CD4-positive, alpha-beta T cell treated with Interleukin-4 for 4 hours (primary cell): Measurements from ENCODE around the gene RGS7.
"Not testable (repeated sequence)": the region's sequence is repeated elsewhere in the genome, so short reads cannot be mapped to it uniquely, and the experiment has no call there.

Experiments
- DNase-seq: peaks from one replicate; pipeline ENCODE4 v3.0.0-alpha.2; 2020

Gene RGS7

DNA sequence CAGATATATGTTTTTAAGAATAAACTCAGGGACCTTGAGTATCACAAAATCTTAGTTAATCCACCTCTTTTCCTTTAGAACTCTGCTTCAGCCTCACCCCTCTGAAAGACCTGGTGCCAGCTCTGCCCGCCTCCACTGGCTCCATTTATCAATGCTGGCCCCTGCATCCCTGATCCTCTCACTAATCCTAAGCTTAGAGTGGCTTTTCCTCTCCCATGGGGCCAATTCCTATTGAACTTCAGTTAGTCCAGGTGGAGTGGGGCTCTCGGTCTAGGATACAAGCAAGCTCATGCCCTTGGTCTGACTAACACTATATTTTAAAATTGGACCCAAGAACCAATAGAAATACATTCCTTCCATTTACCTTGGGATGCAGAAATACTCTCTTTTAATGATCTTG lies 87.0 kb downstream of the RGS7 start:
- DNase-seq, result no peak

DNA sequence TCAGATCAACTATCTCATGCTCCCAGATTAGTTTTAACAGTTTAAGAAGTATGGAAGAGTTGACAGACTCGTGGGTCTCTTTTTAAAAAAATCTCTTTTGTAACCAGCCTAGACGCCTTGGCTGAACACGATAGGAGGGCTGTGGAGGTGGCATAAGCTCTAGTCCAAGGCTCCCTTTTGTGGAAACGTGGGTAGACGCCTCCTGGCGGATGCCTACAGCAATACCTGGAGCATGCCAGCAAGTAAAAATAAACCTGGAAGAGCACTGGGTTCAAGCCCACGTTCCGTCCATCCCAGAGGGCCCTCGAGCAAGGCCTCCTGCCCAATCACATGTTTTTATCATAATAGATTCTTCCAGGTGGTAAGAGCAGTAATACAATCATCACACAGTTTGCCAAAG lies 87.9 kb downstream of the RGS7 start:
- DNase-seq, result no peak

DNA sequence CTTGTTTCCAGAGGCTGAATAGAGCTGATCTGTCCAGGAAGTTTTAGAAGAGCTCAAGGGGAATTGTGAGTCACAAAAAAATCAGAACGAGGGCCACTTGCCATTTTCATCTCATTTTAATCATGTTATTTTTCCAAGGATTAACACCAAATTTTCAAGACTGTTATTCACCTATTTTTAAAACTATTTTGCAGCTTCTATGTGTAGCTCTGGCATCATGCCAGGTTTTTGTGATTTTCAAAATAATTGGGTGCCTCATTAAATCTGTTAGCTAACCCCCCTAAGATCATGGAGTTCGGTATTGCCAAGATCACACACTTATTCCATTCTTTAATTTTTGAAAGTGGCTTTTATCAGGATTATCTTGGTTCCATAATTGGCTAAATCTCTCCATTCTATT lies 90.9 kb downstream of the RGS7 start:
- DNase-seq, result no peak

DNA sequence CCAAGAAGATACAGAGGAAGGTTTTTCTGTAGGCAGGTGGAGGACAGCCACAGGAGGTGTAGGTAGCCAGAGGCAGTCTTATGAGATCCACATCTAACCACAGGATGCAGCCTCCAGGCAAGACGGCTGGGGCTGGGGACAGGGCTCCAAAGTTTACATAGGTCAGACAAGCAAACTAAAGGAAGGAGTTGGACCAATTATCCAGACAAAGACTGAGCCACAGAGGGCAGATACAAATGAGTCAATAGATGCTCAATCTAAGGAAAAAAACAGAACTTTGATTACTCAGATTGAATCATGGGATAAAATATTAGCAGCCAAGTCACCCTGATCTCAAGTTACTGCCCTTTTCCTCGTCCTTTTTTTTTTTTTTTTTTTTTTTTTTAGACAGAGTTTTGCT lies 91.6 kb downstream of the RGS7 start:
- DNase-seq, result no peak

DNA sequence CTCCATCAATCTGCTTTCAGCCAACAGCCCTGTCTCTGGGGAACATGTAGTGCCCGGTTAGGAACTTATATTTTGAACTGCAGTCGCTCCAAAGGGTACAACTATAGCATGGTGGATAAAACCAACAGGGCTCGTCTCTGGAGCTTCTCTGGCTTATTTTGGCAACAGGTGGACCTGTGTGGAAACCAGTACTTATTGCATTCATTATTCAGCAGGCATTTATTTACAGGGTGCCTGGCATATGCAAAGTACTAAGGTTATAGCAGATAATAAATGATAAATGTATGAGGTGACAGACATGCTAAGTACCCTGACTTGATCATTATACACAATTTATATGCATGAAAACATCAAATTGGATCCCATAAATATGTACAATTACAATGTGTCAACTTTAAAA lies 93.7 kb downstream of the RGS7 start:
- no peak for DNase-seq

DNA sequence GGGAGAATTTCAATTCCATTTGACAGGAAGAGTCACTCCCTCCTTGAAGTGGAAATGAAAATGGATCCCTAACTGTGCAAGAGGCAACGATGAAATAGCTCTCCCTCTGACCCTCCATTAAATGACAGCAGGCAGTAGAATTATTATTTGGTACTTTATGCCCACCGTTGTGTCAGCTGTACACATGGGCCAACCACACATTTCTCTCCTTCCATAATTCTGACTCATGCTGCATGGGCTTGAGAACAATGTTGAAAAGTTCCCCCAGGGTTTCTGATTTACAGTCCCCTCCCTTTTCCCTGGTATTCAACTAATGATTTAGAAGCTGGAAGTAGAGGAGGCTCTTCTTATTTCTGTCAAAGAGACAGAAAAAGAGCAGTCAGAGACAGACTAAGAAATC lies 103.5 kb downstream of the RGS7 start:
- DNase-seq, result no peak

DNA sequence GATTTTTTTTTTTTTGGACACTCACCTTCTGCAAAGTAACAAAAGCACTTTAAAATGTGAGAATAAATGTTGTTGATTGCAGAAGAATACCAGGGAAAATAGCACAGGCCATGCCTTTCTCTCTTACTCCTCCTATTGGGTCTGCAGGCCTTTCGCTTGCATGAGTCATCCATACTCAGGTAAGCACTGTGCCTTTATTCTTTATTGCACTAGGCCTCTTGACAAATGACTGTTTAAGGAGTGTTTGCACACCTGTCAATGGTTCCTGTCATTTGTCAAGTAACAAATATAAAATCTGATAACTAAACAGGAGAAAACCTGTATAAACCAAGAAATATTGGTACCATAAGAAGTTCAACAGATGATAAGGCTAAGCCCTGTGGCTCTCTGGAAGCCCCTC lies 106.5 kb downstream of the RGS7 start:
- no peak for DNase-seq

DNA sequence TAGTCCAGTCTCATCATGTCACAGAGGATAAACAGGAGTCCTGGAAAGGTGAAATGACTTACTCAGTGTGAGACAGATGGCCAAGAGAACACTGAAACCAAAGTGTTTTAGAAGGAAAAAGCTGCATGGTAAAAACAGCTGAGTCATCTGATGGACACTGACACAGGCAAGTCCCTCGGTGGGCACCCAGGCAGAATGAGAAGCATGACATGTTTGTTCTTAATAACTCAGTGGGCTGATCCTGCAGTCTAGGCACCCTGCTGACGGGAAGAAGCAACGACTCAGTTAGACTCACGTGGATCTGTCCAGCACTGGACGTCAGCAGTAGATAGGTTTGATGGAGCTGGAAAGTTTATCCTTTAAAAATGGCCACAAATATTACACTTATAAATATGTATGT lies 116.9 kb downstream of the RGS7 start:
- no peak for DNase-seq

DNA sequence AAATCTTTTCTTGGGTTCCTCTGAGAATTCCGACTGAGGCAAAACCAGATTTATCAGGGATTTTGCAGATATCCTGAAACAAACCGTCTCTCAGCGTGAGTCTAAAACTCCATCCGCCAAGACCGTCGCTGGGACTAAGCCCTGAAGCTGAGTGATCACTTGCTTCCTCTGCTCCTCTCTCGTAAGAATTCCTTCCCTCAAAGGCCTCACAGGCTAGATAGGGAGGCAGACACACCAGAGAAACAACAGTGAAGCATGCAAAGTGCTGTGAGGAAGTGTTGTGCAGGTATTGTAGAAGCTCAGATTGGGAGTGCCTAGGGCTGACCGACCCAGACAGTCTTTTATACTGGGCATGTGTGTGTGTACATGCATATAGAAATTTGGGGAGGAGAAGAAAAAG lies 119.1 kb downstream of the RGS7 start:
- DNase-seq, result no peak

DNA sequence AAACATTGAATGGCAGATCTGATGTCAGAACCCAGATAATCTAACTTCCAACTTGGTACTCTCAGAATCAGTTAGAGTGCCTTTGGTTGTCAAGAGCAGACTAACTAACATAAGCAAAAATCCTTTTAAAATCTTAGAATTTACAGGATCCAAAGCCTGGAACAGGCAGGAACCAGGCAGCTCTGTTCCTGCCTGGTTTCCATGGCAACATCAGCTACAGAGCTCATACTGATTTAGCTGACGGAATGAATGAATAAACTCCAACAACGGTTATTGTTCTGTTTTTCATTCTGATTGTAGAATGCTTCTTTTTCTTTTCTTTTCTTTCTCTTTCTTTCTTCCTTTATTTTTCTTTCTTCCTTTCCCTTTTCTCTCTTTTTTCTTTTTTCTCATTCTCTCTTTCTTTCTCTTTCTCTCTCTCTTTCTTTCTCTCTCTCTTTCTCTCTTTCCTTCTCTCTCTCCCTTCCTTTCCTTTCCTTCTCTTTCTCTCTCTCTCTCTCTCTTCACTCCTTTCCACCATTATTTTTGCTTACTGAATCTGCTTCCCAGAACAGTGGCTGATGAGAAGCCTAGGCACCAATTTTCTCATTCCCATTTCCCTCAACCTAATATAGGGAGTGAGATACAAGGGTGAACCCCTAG lies 121.6 kb downstream of the RGS7 start:
- DNase-seq, result no peak

DNA sequence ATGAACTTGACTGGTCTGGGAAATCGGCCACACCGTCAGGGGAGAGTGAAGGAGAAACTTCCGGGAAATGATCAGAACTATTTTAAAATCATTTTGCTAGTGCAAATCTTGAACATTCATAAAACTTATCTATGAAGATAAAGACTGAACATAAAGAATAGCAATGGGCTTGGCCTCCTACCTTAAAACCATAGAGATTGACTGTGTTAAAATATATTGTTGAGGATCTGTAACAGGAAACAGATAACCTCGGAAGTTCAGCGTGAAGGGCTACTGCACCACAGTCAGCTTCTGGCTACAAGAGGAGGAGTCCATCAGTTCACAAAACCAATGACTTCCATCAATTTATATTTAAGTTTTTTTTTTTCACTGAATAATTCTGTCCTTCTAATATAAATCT lies 127.3 kb downstream of the RGS7 start:
- no peak for DNase-seq

DNA sequence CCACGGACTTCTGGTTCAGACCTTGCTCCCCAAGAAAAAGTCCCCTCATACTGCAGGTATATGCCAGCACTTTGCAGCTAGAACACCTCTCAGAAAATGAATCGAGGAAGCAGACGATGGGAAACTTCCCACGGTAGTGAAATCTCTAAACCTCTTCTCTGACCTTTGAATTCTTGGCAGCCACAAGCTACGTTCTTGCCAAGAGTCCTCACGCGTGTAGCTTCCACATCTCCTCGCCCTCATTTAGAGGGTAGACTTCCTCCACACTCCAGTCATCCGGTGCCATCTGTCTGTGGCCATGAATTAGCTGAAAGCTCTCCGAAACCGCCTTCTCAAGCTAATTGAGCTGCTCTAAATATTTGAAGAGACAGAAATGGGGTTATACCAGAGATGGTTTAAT lies 127.8 kb downstream of the RGS7 start:
- DNase-seq, result no peak

DNA sequence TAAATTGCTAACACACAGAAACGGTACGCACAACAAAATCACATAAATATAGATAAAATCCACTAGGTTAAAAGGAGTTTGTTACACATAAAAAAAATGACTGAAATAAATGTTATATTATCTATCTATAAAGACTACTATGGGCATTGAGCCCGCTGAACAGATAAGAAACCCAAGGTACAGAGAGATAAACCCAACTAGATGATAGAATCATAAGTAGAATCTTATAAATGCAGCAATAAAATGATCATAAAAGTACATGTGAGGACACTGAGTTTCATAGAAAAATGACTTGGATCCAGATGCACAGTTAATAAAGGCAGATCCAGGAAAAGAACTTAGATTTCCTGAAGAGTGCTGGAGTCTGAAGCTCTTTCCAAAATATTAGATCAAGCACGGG lies 128.7 kb downstream of the RGS7 start:
- DNase-seq, result no peak

DNA sequence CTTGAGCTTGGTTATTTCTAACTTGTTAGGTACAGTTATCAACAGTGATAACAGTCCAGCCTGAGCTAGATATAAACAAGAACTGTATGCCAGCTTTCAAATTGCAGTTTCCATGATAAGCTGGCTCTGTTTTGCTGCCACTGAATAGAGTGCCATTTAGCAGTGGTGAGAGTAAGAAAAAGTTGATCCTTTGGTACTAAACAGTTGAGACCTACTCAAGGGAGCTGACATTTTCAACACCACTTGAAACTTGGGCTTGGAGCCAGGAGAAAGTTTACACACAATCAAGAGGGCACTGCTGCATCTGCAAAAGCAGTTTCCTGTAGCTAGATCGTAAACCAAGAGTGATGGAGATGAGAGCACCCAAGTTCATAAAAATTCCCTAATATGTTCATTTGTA lies 131.3 kb downstream of the RGS7 start:
- no peak for DNase-seq

DNA sequence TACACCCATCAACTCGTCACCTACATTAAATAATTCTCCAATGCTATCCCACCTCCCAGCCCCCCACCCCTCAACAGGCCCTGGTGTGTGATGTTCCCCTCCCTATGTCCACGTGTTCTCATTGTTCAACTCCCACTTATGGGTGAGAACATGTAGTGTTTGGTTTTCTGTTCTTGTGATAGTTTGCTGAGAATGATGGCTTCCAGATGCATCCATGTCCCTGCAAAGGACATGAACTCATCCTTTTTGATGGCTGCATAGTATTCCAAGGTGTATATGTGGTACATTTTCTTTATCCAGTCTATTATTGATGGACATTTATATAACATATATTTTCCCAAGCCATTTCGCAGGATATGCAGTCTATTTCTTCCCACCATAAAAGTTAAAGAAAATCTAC lies 132.8 kb downstream of the RGS7 start:
- not testable (repeated sequence) for DNase-seq

DNA sequence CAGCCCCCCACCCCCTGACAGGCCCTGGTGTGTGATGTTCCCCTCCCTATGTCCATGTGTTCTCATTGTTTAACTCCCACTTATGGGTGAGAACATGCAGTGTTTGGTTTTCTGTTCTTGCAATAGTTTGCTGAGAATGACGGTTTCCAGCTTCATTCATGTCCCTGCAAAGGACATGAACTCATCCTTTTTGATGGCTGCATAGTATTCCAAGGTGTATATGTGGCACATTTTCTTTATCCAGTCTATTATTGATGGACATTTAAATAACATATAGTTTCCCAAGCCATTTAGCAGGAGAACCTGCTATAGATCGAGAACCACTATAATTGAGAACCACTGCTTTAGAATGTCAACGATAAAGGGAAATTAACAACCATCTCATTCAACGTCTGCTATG lies 134.2 kb downstream of the RGS7 start:
- not testable (repeated sequence) for DNase-seq

DNA sequence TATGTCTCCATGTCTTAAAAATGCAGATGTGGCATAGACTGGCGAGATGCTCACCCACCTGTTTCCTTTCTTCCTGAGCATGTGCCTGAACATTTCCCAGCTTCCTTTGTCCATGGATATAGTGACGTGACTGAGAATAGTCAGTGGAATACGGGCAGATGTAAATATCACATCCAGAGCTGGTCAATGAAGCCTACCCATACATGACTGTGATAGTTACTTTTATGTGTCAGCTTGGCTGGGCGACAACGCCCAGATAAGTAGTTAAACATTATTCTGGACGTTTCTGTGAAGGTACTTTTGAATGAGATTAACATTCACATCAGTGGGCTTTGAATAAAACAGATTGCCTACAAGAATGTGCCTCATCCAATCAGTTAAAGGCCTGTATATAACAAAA lies 135.7 kb downstream of the RGS7 start:
- no peak for DNase-seq

DNA sequence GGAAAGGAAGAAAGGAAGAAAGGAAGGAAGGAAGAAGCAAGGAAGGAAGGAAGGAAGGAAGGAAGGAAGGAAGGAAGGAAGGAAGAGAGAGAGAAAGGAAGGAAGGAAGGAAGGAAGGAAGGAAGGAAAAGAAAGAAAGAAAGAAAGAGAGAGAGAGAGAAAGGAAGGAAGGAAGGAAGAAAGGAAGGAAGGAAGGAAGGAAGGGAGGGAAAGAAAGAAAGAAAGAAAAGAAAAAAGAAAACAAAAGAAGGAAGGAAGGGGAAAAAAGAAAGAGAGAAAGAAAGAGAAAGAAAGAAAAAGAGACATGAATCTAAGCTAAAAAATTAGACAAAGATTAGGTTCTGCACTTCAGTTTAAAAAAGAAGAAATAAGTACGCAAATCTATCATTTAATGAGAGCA lies 136.1 kb downstream of the RGS7 start:
- not testable (repeated sequence) for DNase-seq

DNA sequence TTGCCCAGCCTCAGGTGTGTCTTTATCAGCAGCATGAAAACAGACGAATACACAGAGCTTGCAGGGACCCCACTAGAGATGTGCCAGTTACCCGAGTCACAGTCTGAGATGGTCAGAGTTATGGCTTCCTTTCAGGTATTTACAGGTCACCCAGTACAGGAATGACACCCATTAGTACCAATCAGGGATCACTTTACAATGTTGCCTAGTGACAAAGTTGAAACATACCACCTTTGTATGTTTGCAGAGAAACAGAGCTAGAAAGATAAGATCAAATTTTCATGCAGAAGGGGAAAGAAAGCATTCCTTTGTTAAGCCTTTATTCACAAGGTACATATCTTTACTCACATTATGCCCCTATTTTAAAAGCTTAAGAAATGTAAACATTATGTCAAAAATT lies 137.6 kb downstream of the RGS7 start:
- DNase-seq, result no peak

DNA sequence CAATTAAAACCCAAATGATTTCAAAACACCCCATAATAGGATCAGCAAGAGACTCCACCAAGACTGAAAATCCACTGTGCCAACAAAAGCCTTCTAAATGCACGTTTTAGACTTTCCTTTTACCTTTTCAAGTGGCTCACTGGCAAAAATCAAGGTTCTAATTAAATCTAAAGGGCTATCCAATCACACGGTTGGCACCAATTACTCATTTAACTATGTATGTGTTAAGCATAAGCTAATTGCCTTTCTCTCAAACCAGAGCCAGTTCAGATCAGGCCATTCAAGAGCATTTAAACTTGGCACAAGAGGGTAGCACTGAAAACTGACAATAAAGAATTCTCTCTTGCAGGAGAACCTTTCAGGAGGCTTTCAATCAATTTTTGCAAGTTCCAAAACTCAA lies 139.5 kb downstream of the RGS7 start:
- DNase-seq, result no peak

DNA sequence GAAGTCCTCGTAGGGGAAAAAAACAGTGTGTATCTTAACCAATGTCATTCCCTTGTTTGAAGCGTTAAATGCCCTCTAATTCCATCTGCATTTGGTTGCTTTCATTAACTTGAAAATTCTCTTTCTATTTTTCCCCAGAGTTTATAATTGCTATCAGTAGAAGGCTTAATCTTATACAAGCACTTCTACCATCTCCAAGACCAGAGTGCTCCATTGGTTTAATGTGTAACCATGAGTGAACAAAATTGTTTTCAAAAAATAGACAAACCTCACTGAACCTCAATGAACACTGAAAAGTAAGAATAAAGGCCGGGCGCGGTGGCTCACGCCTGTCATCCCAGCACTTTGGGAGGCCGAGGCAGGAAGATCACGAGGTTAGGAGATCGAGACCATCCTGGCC lies 141.3 kb downstream of the RGS7 start:
- no peak for DNase-seq

DNA sequence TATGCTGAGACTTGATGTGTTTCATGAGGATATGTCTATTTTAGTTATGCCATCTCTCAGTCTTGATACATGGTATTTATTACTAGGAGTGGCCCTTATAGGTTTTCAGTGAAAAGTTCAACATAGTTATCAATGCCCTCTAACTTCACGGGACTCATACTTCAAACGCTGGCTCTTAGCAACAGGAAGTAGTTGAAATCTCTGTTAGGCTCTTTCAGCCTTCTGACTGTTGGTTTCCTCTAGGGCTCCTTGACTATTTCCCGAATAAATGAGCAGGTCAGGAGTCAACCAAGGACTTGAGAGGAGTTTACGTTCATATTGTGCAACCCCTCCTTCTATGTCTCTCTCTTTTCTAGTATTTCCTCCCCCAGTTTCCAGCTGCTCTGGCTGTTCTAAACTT lies 141.8 kb downstream of the RGS7 start:
- DNase-seq, result no peak

DNA sequence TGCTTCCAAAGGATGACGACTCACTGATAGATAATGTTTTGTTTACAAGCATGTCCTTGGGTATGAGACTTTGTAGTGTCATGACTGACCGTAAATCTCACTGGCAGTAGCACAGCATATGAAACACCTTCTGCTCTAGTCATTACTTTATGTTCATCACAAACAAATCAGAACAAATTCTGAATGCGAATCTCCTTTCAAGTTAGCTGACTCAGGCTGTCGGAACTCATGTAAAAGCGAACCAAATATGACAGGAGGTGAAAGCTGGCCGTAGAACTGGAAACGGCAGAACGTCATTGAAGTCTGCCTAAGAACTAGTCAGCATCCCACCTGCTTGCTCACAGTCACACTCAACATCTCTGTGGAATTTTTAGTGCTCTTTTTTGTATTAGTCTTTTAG lies 143.9 kb downstream of the RGS7 start:
- no peak for DNase-seq

DNA sequence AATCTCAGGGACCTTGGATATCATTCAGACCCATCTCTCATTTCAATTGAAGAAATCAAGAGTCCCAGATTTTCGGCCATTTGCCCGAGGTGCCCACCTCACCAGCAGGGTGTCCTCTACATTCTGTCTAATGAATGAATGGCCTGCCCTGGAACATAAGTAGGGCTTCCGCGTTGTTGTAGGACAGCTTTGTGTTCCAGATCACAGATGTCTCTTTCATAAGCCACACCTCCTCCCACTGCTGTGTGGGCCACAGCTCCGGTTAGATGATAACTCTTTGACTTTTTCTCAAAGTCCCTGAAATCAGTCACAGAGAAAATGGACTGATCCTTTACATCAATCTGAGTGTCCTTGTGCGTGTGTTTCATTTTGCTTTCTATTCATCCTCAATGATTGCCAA lies 144.4 kb downstream of the RGS7 start:
- no peak for DNase-seq

DNA sequence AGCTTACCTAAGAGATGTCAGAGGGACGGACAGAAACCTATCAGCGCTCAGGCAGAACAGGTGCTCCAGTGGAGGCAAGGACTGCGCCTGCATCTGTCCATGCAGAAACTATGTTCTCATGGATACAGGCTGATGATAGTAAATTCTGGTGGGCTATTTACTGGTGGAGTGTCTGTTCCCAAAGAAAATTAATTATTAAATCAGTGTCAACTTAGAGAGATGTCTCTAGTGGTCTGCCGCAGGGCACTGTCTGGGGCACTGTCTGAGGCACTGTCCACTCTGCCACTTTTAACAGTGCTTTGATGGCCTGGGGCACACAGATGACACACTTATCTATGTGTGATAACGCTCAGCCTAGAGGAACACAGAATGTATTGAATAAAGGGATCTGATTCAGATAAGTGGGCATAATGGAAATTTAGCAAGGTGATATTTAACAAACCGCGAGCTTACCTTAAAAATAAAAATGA lies 148.1 kb downstream of the RGS7 start:
- DNase-seq, result no peak

DNA sequence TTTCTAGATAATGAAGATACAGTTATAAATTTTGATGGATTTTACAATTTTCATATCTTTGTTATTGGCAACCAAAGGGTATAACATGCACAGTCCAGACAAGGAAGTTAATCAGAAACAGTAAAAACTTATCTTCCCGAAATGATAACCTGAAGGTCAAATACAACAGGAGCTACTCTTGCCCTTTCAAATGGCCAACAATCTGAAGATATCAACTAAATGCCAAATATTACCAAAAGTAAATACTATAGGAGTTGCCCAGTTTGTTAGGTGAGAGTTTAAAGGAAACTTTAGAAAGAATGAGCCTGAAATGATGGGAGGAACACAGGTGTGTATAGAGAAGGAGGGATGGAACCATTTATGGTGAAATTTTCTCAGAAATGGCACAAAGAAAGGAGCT lies 153.2 kb downstream of the RGS7 start:
- DNase-seq, result no peak
